NCI-H2196 treated with DMSO at 0.1 percent for 48 hours (cell line): ENCODE data around the gene AMMECR1.
"Not testable (repeated sequence)": the region's sequence is repeated elsewhere in the genome, so short reads cannot be mapped to it uniquely, and the experiment has no call there.

ENCODE experiments used
- DNase-seq: peaks from one replicate; lab custom pipeline; 2025; ENCODE audit not compliant: unreplicated experiment; lab: John Stamatoyannopoulos, UW

The AMMECR1 gene

GRCh38 chrX:110173192-110174175 lies 144.4 kb downstream of the AMMECR1 start:
- no peak for DNase-seq

- no peak for DNase-seq
These were observed 145.7 kb downstream of the AMMECR1 start for GRCh38 chrX:110172215-110172614.

GRCh38 chrX:110171442-110171841 lies 146.4 kb downstream of the AMMECR1 start:
- no peak for DNase-seq

GRCh38 chrX:110170029-110170428 lies 147.9 kb downstream of the AMMECR1 start:
- DNase-seq, result no peak

GRCh38 chrX:110168585-110168984 lies 149.3 kb downstream of the AMMECR1 start:
- no peak for DNase-seq

GRCh38 chrX:110167952-110168451 lies 149.9 kb downstream of the AMMECR1 start:
- DNase-seq, result no peak

GRCh38 chrX:110163488-110163887 lies 154.4 kb downstream of the AMMECR1 start:
- no peak for DNase-seq

- no peak for DNase-seq
These were observed 155.0 kb downstream of the AMMECR1 start for GRCh38 chrX:110162867-110163266.

- DNase-seq, result no peak
These were observed 155.8 kb downstream of the AMMECR1 start for GRCh38 chrX:110162131-110162530.

GRCh38 chrX:110161361-110161686 lies 156.6 kb downstream of the AMMECR1 start:
- DNase-seq, result no peak

- no peak for DNase-seq
These were observed 158.0 kb downstream of the AMMECR1 start for GRCh38 chrX:110159865-110160264.

- no peak for DNase-seq
These were observed 158.7 kb downstream of the AMMECR1 start for GRCh38 chrX:110159235-110159634.

GRCh38 chrX:110157444-110157843 lies 160.4 kb downstream of the AMMECR1 start:
- DNase-seq, result no peak

GRCh38 chrX:110156167-110156754 lies 161.6 kb downstream of the AMMECR1 start:
- no peak for DNase-seq

GRCh38 chrX:110155759-110156158 lies 162.1 kb downstream of the AMMECR1 start:
- DNase-seq, result no peak

GRCh38 chrX:110154328-110154727 lies 163.6 kb downstream of the AMMECR1 start:
- not testable (repeated sequence) for DNase-seq

GRCh38 chrX:110153896-110154295 lies 164.0 kb downstream of the AMMECR1 start:
- DNase-seq, result no peak

- no peak for DNase-seq
These were observed 164.6 kb downstream of the AMMECR1 start for GRCh38 chrX:110153244-110153643.

- DNase-seq, result no peak
These were observed 171.4 kb downstream of the AMMECR1 start for GRCh38 chrX:110146521-110146920.

- DNase-seq, result no peak
These were observed 172.0 kb downstream of the AMMECR1 start for GRCh38 chrX:110145854-110146253.

GRCh38 chrX:110145311-110145710 lies 172.6 kb downstream of the AMMECR1 start:
- no peak for DNase-seq
